ENCODE results near the gene REXO4. TPM values are rescaled to one million over a fixed set of nuclear protein-coding genes. Genes with fewer than 3 reads are reported as not detected.
A peak's percentile ranks its signal among the peaks of the same experiment; 100 is the strongest.

The REXO4 gene
- total and polyA plus RNA-seq, 2 of the 13 experiments (the other 11 are each of a cell fraction or from before 2014, with no cell fraction given), result 18.5 to 30.4 TPM

- Histone ChIP-seq H2AFZ (ENCODE audit: low read length) (no peak overlapping the region), H3K36me3 (replicated peaks in 1 of 2; ENCODE audit: control insufficient read depth in 1 of 2, insufficient read depth in 2 of 2, low read length in 2 of 2) (peaks cover 3 to 5% of the 10 kb centered on the region in 2 experiments; a peak in 3 of 5 replicates), H3K4me1 (ENCODE audit: insufficient read depth, low read length) (peaks cover 20% of the 10 kb centered on the region), H3K79me2 (ENCODE audit: insufficient read depth, low read length) (no peaks in the 10 kb centered on the region), H3K4me3 (replicated peaks in 1 of 3; ENCODE audit: insufficient read depth in 1 of 3, low read depth in 2 of 3, low read length in 3 of 3) (no peak overlapping the region), H3K4me2 (ENCODE audit: low read depth, low read length) (no peak overlapping the region), H4K20me1 (ENCODE audit: insufficient read depth, low read length) (0 out of 2 replicates have a peak, but pooled peaks cover 4% of the 10 kb centered on the region), H3K9me3 (ENCODE audit: low read length) (no peaks in the 10 kb centered on the region), H3K27ac (ENCODE audit: extremely low read length, insufficient read depth, low read length) (no peak overlapping the region), H3K9ac (ENCODE audit: insufficient read depth, low read depth, low read length) (no peak overlapping the region), H3K27me3 (ENCODE audit: control insufficient read depth in 1 of 2, insufficient read depth in 2 of 2, low read length in 2 of 2) (no peaks in the 10 kb centered on the region)
- in situ Hi-C loops (cut with HindIII; ENCODE audit: extremely low pct_ligation_motif_present, low pct_unique_long_range_greater_than_20kb) (no loop called here), intact Hi-C loops (cut with micrococcal nuclease; ENCODE audit: unreplicated experiment) (no loop called here)
- WGBS (ENCODE audit: low lambda C conversion rate), result 100% methylated on average over 6 of the region's 12 CpGs
- ATAC-seq (no peak), FAIRE-seq (no peak), DNase-seq (ENCODE audit: low spot score) (no peak)
- ChIA-PET CTCF (ENCODE audit: low intra/inter-chr PET ratio, low total read pairs) (no interaction called here), POLR2A (interaction anchor here (0.6 kb wide), 1 partner anchor 580 kb away, joined by 4 read pairs; no protein-coding TSS in a partner anchor)
- BruUV-seq (replicated peaks), result no TSS peak
- TF ChIP-seq ZNF10 (CRISPR knock-in tag; IDR thresholded peaks at IDR 0.05; ENCODE audit: borderline replicate concordance, low read depth), result no peak
- no peak for TF ChIP-seq FLYWCH1 (CRISPR knock-in tag; IDR thresholded peaks at IDR 0.05)
- TF ChIP-seq SP1 (IDR thresholded peaks at IDR 0.05), result no peak
- TF ChIP-seq SP1 (CRISPR knock-in tag; IDR thresholded peaks at IDR 0.05), result no peak
- no peak for TF ChIP-seq PBX3 (CRISPR knock-in tag; IDR thresholded peaks at IDR 0.05; ENCODE audit: borderline replicate concordance)
- TF ChIP-seq AGO2 (optimal IDR thresholded peaks at IDR 0.05; ENCODE audit: low read depth, low read length), result peak; percentile 71
- no peak for TF ChIP-seq ZNF816 (CRISPR knock-in tag; IDR thresholded peaks at IDR 0.05; ENCODE audit: borderline replicate concordance)
- TF ChIP-seq ZNF704 (CRISPR knock-in tag; IDR thresholded peaks at IDR 0.05; ENCODE audit: borderline replicate concordance), result no peak
- no peak for TF ChIP-seq ZNF883 (CRISPR knock-in tag; IDR thresholded peaks at IDR 0.05; ENCODE audit: not compliant biosample characterization)
- TF ChIP-seq NR2F1 (CRISPR knock-in tag; IDR thresholded peaks at IDR 0.05), result no peak
- TF ChIP-seq ZNF784 (CRISPR knock-in tag; IDR thresholded peaks at IDR 0.05; ENCODE audit: borderline replicate concordance), result no peak
- no peak for TF ChIP-seq TBX2 (CRISPR knock-in tag; IDR thresholded peaks at IDR 0.05; ENCODE audit: borderline replicate concordance)
- no peak for TF ChIP-seq SP4 (CRISPR knock-in tag; IDR thresholded peaks at IDR 0.05)
- no peak for TF ChIP-seq ZNF556 (CRISPR knock-in tag; IDR thresholded peaks at IDR 0.05; ENCODE audit: borderline replicate concordance)
- peak in 1 of 2 experiments; percentile 38; a peak in 1 of 4 replicates for TF ChIP-seq POLR2A (IDR thresholded peaks at IDR 0.05; ENCODE audit: insufficient read depth in 1 of 2, low read depth in 2 of 2, low read length in 2 of 2)
- TF ChIP-seq ZNF768 (CRISPR knock-in tag; IDR thresholded peaks at IDR 0.05), result 0 out of 2 replicates have a peak, but pooled peaks have one; percentile 12
- TF ChIP-seq E2F5 (CRISPR knock-in tag; conservative IDR thresholded peaks at IDR 0.05), result no peak
- no peak for TF ChIP-seq ZNF232 (CRISPR knock-in tag; IDR thresholded peaks at IDR 0.05; ENCODE audit: borderline replicate concordance)
- TF ChIP-seq TAF15 (IDR thresholded peaks at IDR 0.05; ENCODE audit: low read depth, low read length, poor library complexity, severe bottlenecking), result no peak
- no peak for TF ChIP-seq GATAD2A (CRISPR knock-in tag; IDR thresholded peaks at IDR 0.05)
Observed at GRCh38 chr9:133400292-133400691, 17.5 kb downstream of the REXO4 start.
